ENCODE data around the gene BOC.

DNA sequence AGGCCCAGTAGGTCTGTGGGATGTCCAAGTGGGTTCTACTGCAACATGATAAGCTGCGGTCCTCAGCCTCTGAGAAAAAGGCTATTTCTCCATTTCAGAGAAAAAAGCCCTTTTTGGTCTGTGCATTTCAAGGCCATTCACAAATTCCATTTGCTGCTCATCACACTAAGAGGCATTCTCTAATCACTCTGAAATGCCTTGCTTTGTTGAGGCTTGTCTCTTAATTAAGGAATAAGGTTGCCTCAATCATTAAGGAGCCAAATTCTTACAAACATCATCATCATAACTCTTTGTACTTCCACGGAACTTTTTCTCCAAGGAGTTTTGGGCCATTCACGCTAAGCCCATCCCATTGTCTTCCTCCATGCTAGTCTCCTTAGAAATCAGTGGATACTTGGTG, 74.4 kb downstream of the BOC start:
- TF ChIP-seq, protein P1, sequence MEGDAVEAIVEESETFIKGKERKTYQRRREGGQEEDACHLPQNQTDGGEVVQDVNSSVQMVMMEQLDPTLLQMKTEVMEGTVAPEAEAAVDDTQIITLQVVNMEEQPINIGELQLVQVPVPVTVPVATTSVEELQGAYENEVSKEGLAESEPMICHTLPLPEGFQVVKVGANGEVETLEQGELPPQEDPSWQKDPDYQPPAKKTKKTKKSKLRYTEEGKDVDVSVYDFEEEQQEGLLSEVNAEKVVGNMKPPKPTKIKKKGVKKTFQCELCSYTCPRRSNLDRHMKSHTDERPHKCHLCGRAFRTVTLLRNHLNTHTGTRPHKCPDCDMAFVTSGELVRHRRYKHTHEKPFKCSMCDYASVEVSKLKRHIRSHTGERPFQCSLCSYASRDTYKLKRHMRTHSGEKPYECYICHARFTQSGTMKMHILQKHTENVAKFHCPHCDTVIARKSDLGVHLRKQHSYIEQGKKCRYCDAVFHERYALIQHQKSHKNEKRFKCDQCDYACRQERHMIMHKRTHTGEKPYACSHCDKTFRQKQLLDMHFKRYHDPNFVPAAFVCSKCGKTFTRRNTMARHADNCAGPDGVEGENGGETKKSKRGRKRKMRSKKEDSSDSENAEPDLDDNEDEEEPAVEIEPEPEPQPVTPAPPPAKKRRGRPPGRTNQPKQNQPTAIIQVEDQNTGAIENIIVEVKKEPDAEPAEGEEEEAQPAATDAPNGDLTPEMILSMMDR (IDR thresholded peaks at IDR 0.05; ENCODE audit: borderline replicate concordance, extremely low read depth, low read length, poor library complexity, severe bottlenecking), result no peak
- no peak for TF ChIP-seq EZH2 (IDR thresholded peaks at IDR 0.05; ENCODE audit: borderline replicate concordance, low read depth, low read length, severe bottlenecking)
